Ascending aorta (tissue), 2 donors: ENCODE data around the gene KRTAP10-7. TPM values are rescaled to one million over a fixed set of nuclear protein-coding genes. Genes with fewer than 3 reads are reported as not detected.

Experiments used
- DNase-seq, 2 donors: peaks; one replicate each; pipeline ENCODE4 v3.0.0-alpha.2; 2019; ENCODE audit warnings: low spot score in 2 of 2
- H3K27ac ChIP-seq, 2 donors: fragments of 200-600 bp; sonication (generic); one replicate each; pipeline ENCODE4 v1.5.1; 2016 to 2017; ENCODE audit warnings: mild to moderate bottlenecking in 1 of 2
- H3K27me3 ChIP-seq: fragments of 200-600 bp; sonication (generic); one replicate; pipeline ENCODE4 v1.5.1; 2017
- H3K36me3 ChIP-seq, 2 donors: fragments of 200-600 bp; sonication (generic); one replicate each; pipeline ENCODE4 v1.5.1; 2016
- H3K4me1 ChIP-seq, 2 donors: fragments of 200-600 bp; sonication (generic); one replicate each; pipeline ENCODE4 v1.5.1; 2016 to 2017; ENCODE audit warnings: mild to moderate bottlenecking in 1 of 2
- H3K4me3 ChIP-seq, 2 donors: fragments of 200-600 bp; sonication (generic); one replicate each; pipeline ENCODE4 v1.5.1; 2016 to 2017; ENCODE audit warnings: mild to moderate bottlenecking in 1 of 2
- H3K9me3 ChIP-seq, 2 donors: fragments of 200-600 bp; sonication (generic); one replicate each; pipeline ENCODE4 v1.5.1; 2016
- CTCF ChIP-seq, 3 experiments: fragments of 200-600 bp in 2 of 3; fragments of 450-650 bp in 1 of 3; sonication (generic) in 2 of 3; IDR thresholded peaks; one replicate each; pipeline ENCODE4 v1.5.1; 2016 to 2019; ENCODE audit warnings: antibody characterized with exemption in 3 of 3, mild to moderate bottlenecking in 1 of 3, moderate library complexity in 1 of 3
- intact Hi-C: fragments of 100-400 bp; cut with DNase I; formaldehyde crosslinking; loops from one replicate; pipeline ENCODE4 v1.15.1; 2023
- total RNA-seq: library from RNA; depleted of rRNA; stranded (reverse); fragments of >200 nt; gene quantifications from one replicate; pipeline ENCODE4 v1.1.0, GENCODE V29; 2016

KRTAP10-7 gene
- total RNA-seq, 1 donor from 2014 or later = not detected

GRCh38 chr21:44612029-44612486 lies 11.7 kb downstream of the KRTAP10-7 start, which contains the start of gene KRTAP10-8:
Gene KRTAP10-8, plus strand, starts transcription at chr21:44612079. Its CDS starts 22 bp downstream, at chr21:44612101.
- intact Hi-C loops = no loop called here
- H3K4me1 ChIP-seq = no peaks in the 10 kb centered on the region
- DNase-seq = no peak
- no peak within 1 kb of the TSS for H3K4me3 ChIP-seq
- H3K27me3 ChIP-seq = no peaks in the 10 kb centered on the region
- H3K36me3 ChIP-seq = no peaks in the 10 kb centered on the region
- TF ChIP-seq CTCF (IDR thresholded peaks at IDR 0.05) = no peak
- H3K27ac ChIP-seq = no peak within 1 kb of the TSS
- no peaks in the 10 kb centered on the region for H3K9me3 ChIP-seq

GRCh38 chr21:44612669-44613229 lies 12.4 kb downstream of the KRTAP10-7 start:
- H3K4me3 ChIP-seq = no peak overlapping the region
- no peaks in the 10 kb centered on the region for H3K9me3 ChIP-seq
- H3K27ac ChIP-seq = no peak overlapping the region
- no peaks in the 10 kb centered on the region for H3K27me3 ChIP-seq
- no peak for DNase-seq
- intact Hi-C loops = no loop called here
- no peaks in the 10 kb centered on the region for H3K36me3 ChIP-seq
- H3K4me1 ChIP-seq = no peaks in the 10 kb centered on the region
- no peak for TF ChIP-seq CTCF (IDR thresholded peaks at IDR 0.05)

- Histone ChIP-seq H3K4me3 (no peak overlapping the region), H3K4me1 (no peaks in the 10 kb centered on the region), H3K9me3 (no peaks in the 10 kb centered on the region), H3K27ac (no peak overlapping the region), H3K27me3 (no peaks in the 10 kb centered on the region), H3K36me3 (no peaks in the 10 kb centered on the region)
- no peak for TF ChIP-seq CTCF (IDR thresholded peaks at IDR 0.05)
- DNase-seq = no peak
- intact Hi-C loops = no loop called here
These were observed 13.2 kb downstream of the KRTAP10-7 start for GRCh38 chr21:44613386-44614155.

GRCh38 chr21:44614161-44614631 lies 13.8 kb downstream of the KRTAP10-7 start:
- DNase-seq = no peak
- intact Hi-C loops = no loop called here
- Histone ChIP-seq H3K4me3 (no peak overlapping the region), H3K27ac (no peak overlapping the region), H3K9me3 (no peaks in the 10 kb centered on the region), H3K4me1 (no peaks in the 10 kb centered on the region), H3K27me3 (no peaks in the 10 kb centered on the region), H3K36me3 (no peaks in the 10 kb centered on the region)
- TF ChIP-seq CTCF (IDR thresholded peaks at IDR 0.05) = no peak

GRCh38 chr21:44614961-44615391 lies 14.6 kb downstream of the KRTAP10-7 start:
- Histone ChIP-seq H3K36me3 (no peaks in the 10 kb centered on the region), H3K27me3 (no peaks in the 10 kb centered on the region), H3K4me1 (no peaks in the 10 kb centered on the region), H3K4me3 (no peak overlapping the region), H3K9me3 (no peaks in the 10 kb centered on the region), H3K27ac (no peak overlapping the region)
- no peak for DNase-seq
- intact Hi-C loops = no loop called here
- no peak for TF ChIP-seq CTCF (IDR thresholded peaks at IDR 0.05)
